ENCODE measurements around the gene NOC4L. TPM values are rescaled to one million over a fixed set of nuclear protein-coding genes. Genes with fewer than 3 reads are reported as not detected.

The NOC4L gene
- total RNA-seq, 1 donor from 2014 or later = 16.5 TPM

- Mint-ChIP-seq H3K9me3 (ENCODE audit: unreplicated experiment) (peaks cover under 1% of the 10 kb centered on the region), H3K4me3 (ENCODE audit: unreplicated experiment) (no peak overlapping the region), H3K4me1 (ENCODE audit: low read depth, unreplicated experiment) (no peaks in the 10 kb centered on the region), H3K27ac (ENCODE audit: unreplicated experiment) (no peak overlapping the region), H3K36me3 (ENCODE audit: low read depth, unreplicated experiment) (no peaks in the 10 kb centered on the region), H3K27me3 (ENCODE audit: low read depth, unreplicated experiment) (peaks cover 48% of the 10 kb centered on the region)
- H2AFZ ChIP-seq (ENCODE audit: low read depth, low read length) = no peak overlapping the region
- H3K27ac ChIP-seq (ENCODE audit: low read depth, low read length) = no peak overlapping the region
- no peaks in the 10 kb centered on the region for H3K9me3 ChIP-seq (ENCODE audit: insufficient read depth, low read depth, low read length)
- H3K27me3 ChIP-seq (ENCODE audit: insufficient read depth, low read length) = peaks cover 17% of the 10 kb centered on the region
- no peak overlapping the region for H3K4me2 ChIP-seq (ENCODE audit: low read length)
- DNase-seq (ENCODE audit: low read depth) = no peak
- H3K4me3 ChIP-seq (ENCODE audit: insufficient read depth, low read depth, low read length) = no peak overlapping the region
- H3K4me1 ChIP-seq (ENCODE audit: insufficient read depth, low read length) = no peaks in the 10 kb centered on the region
- H3K36me3 ChIP-seq (ENCODE audit: insufficient read depth, low read length) = no peaks in the 10 kb centered on the region
- no peak for TF ChIP-seq EZH2 (IDR thresholded peaks at IDR 0.05; ENCODE audit: insufficient read depth, low read length)
- TF ChIP-seq, protein P1, sequence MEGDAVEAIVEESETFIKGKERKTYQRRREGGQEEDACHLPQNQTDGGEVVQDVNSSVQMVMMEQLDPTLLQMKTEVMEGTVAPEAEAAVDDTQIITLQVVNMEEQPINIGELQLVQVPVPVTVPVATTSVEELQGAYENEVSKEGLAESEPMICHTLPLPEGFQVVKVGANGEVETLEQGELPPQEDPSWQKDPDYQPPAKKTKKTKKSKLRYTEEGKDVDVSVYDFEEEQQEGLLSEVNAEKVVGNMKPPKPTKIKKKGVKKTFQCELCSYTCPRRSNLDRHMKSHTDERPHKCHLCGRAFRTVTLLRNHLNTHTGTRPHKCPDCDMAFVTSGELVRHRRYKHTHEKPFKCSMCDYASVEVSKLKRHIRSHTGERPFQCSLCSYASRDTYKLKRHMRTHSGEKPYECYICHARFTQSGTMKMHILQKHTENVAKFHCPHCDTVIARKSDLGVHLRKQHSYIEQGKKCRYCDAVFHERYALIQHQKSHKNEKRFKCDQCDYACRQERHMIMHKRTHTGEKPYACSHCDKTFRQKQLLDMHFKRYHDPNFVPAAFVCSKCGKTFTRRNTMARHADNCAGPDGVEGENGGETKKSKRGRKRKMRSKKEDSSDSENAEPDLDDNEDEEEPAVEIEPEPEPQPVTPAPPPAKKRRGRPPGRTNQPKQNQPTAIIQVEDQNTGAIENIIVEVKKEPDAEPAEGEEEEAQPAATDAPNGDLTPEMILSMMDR (IDR thresholded peaks at IDR 0.05; ENCODE audit: insufficient read depth, low read depth, low read length) = no peak
- no peak for FAIRE-seq
- H4K20me1 ChIP-seq (ENCODE audit: insufficient read depth, low read length) = no peaks in the 10 kb centered on the region
- no peak overlapping the region for H3K9ac ChIP-seq (ENCODE audit: low read length)
- H3K79me2 ChIP-seq (ENCODE audit: insufficient read depth, low read length) = no peaks in the 10 kb centered on the region
Observed at GRCh38 chr12:132199526-132200319, 55.5 kb downstream of the NOC4L start.

DNA sequence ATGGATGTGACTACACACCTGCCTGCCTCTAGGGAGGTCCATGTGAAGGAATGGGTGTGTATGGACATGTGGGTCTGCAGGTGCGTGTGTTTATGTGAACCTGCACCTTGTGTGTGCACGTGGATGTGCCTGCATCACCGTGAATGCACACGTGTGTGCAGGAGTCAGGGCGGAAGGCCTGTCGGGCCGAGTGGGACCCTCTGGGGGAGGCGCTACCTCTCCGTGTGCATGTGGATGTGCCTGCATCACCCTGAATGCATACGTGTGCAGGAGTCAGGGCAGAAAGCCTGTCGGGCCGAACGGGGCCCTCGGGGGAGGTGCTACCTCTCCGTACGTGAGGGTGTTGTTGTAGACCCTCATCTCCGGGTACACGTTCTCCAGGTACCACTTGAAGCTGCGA lies 56.5 kb downstream of the NOC4L start:
- H3K36me3 ChIP-seq (ENCODE audit: insufficient read depth, low read length) = no peaks in the 10 kb centered on the region
- no peak overlapping the region for H3K9ac ChIP-seq (ENCODE audit: low read length)
- Mint-ChIP-seq H3K4me3 (ENCODE audit: unreplicated experiment) (no peak overlapping the region), H3K36me3 (ENCODE audit: low read depth, unreplicated experiment) (no peaks in the 10 kb centered on the region), H3K27ac (ENCODE audit: unreplicated experiment) (no peak overlapping the region), H3K4me1 (ENCODE audit: low read depth, unreplicated experiment) (no peaks in the 10 kb centered on the region), H3K9me3 (ENCODE audit: unreplicated experiment) (no peaks in the 10 kb centered on the region), H3K27me3 (ENCODE audit: low read depth, unreplicated experiment) (peaks cover 45% of the 10 kb centered on the region)
- FAIRE-seq (no peak), DNase-seq (ENCODE audit: low read depth) (no peak)
- H3K79me2 ChIP-seq (ENCODE audit: insufficient read depth, low read length) = no peaks in the 10 kb centered on the region
- no peak overlapping the region for H2AFZ ChIP-seq (ENCODE audit: low read depth, low read length)
- no peaks in the 10 kb centered on the region for H3K9me3 ChIP-seq (ENCODE audit: insufficient read depth, low read depth, low read length)
- no peak overlapping the region for H3K4me2 ChIP-seq (ENCODE audit: low read length)
- no peaks in the 10 kb centered on the region for H3K4me1 ChIP-seq (ENCODE audit: insufficient read depth, low read length)
- TF ChIP-seq, protein P1 (IDR thresholded peaks at IDR 0.05; ENCODE audit: insufficient read depth, low read depth, low read length) = no peak
- TF ChIP-seq EZH2 (IDR thresholded peaks at IDR 0.05; ENCODE audit: insufficient read depth, low read length) = no peak
- no peak overlapping the region for H3K4me3 ChIP-seq (ENCODE audit: insufficient read depth, low read depth, low read length)
- H3K27ac ChIP-seq (ENCODE audit: low read depth, low read length) = no peak overlapping the region
- H3K27me3 ChIP-seq (ENCODE audit: insufficient read depth, low read length) = peaks cover 27% of the 10 kb centered on the region
- H4K20me1 ChIP-seq (ENCODE audit: insufficient read depth, low read length) = no peaks in the 10 kb centered on the region
